Kidney epithelial cell (primary cell): Measurements from ENCODE around the gene CDH5. TPM values are rescaled to one million over a fixed set of nuclear protein-coding genes. Genes with fewer than 3 reads are reported as not detected.
"Not testable (repeated sequence)": the region's sequence is repeated elsewhere in the genome, so short reads cannot be mapped to it uniquely, and the experiment has no call there.

ENCODE experiments used
- DNase-seq: peaks from one replicate; pipeline ENCODE4 v3.0.0-alpha.2; 2010; ENCODE audit warnings: low read depth
- H3K27me3 ChIP-seq: 2 replicates; pipeline ENCODE4 v1.6.0; 2011; ENCODE audit warnings: low read length; ENCODE audit not compliant: control insufficient read depth, insufficient read depth
- H3K36me3 ChIP-seq: 2 replicates; pipeline ENCODE4 v1.5.1; 2011; ENCODE audit warnings: low read length; ENCODE audit not compliant: control insufficient read depth, insufficient read depth
- H3K4me3 ChIP-seq: 2 replicates; pipeline ENCODE4 v1.5.1; 2011; ENCODE audit warnings: low read depth, mild to moderate bottlenecking, control low read depth, low read length
- CTCF ChIP-seq: IDR thresholded peaks from 2 replicates; pipeline ENCODE4 v1.5.1; 2011; ENCODE audit warnings: mild to moderate bottlenecking, moderate library complexity, low read length, control low read depth, inconsistent platforms; ENCODE audit not compliant: insufficient read depth, poor library complexity, severe bottlenecking
- total RNA-seq: library from RNA; depleted of rRNA; stranded (reverse); fragments of >200 nt; gene quantifications from 2 replicates; pipeline ENCODE4 v1.2.3, GENCODE V29; 2015

The CDH5 gene
- total RNA-seq, 1 donor from 2014 or later, result 0.67 TPM

GRCh38 chr16:66325717-66326376 is 40.6 kb upstream of the CDH5 start:
- H3K4me3 ChIP-seq, result no peak overlapping the region
- no peak for TF ChIP-seq CTCF
- no peaks in the 10 kb centered on the region for H3K36me3 ChIP-seq
- no peak for DNase-seq
- H3K27me3 ChIP-seq, result peaks cover 17% of the 10 kb centered on the region

GRCh38 chr16:66326991-66327513 is 39.4 kb upstream of the CDH5 start:
- no peak for TF ChIP-seq CTCF
- no peak for DNase-seq
- Histone ChIP-seq H3K4me3 (no peak overlapping the region), H3K27me3 (peaks cover 16% of the 10 kb centered on the region), H3K36me3 (no peaks in the 10 kb centered on the region)

- Histone ChIP-seq H3K27me3 (peaks cover 13% of the 10 kb centered on the region), H3K36me3 (no peaks in the 10 kb centered on the region), H3K4me3 (no peak overlapping the region)
- TF ChIP-seq CTCF, result no peak
- DNase-seq, result no peak
These were observed 38.2 kb upstream of the CDH5 start for GRCh38 chr16:66328282-66328681.

- DNase-seq, H3K4me3 ChIP-seq, H3K36me3 ChIP-seq: not testable (repeated sequence)
- H3K27me3 ChIP-seq, result peaks cover 11% of the 10 kb centered on the region
These were observed 35.0 kb upstream of the CDH5 start for GRCh38 chr16:66331464-66331863.

GRCh38 chr16:66332634-66333610 is 33.6 kb upstream of the CDH5 start:
- Histone ChIP-seq H3K4me3 (no peak overlapping the region), H3K36me3 (no peaks in the 10 kb centered on the region), H3K27me3 (peaks cover 8% of the 10 kb centered on the region)
- TF ChIP-seq CTCF, result no peak
- DNase-seq, result no peak

GRCh38 chr16:66334853-66335574 is 31.5 kb upstream of the CDH5 start:
- Histone ChIP-seq H3K36me3 (no peaks in the 10 kb centered on the region), H3K4me3 (no peak overlapping the region), H3K27me3 (peaks cover 8% of the 10 kb centered on the region)
- TF ChIP-seq CTCF, result no peak
- DNase-seq, result no peak
